Measurements from ENCODE around the gene CUX1.
"Not testable (repeated sequence)": the region's sequence is repeated elsewhere in the genome, so short reads cannot be mapped to it uniquely, and the experiment has no call there.

CUX1 gene

GRCh38 chr7:102040569-102040968 is 223.1 kb downstream of the CUX1 start:
- no peak overlapping the region for H3K4me3 ChIP-seq (replicated peaks; ENCODE audit: insufficient read depth, low read length)
- DNase-seq (ENCODE audit: low read depth in 1 of 2, low spot score in 1 of 2), result no peak
- no peak for TF ChIP-seq POLR2AphosphoS5 (IDR thresholded peaks at IDR 0.05; ENCODE audit: low read depth)
- TF ChIP-seq REST (IDR thresholded peaks at IDR 0.05; ENCODE audit: insufficient replicate concordance, low read depth), result no peak
- no peak for TF ChIP-seq CTCF (IDR thresholded peaks at IDR 0.05; ENCODE audit: insufficient read depth, low read length)
- TF ChIP-seq SPI1 (IDR thresholded peaks at IDR 0.05; ENCODE audit: borderline replicate concordance, low read depth), result no peak
- TF ChIP-seq GABPA (IDR thresholded peaks at IDR 0.05; ENCODE audit: low read depth), result no peak
- H3K27ac ChIP-seq (replicated peaks), result no peak overlapping the region
- no peaks in the 10 kb centered on the region for H3K27me3 ChIP-seq (ENCODE audit: insufficient read depth, poor library complexity, severe bottlenecking)

GRCh38 chr7:102042016-102042656 is 224.7 kb downstream of the CUX1 start:
- Histone ChIP-seq H3K27me3 (ENCODE audit: insufficient read depth, poor library complexity, severe bottlenecking) (no peaks in the 10 kb centered on the region), H3K27ac (replicated peaks) (no peak overlapping the region), H3K4me3 (replicated peaks; ENCODE audit: insufficient read depth, low read length) (no peak overlapping the region)
- no peak for TF ChIP-seq POLR2AphosphoS5 (IDR thresholded peaks at IDR 0.05; ENCODE audit: low read depth)
- DNase-seq (ENCODE audit: low read depth in 1 of 2, low spot score in 1 of 2), result no peak

GRCh38 chr7:102042796-102043195 is 225.4 kb downstream of the CUX1 start:
- H3K4me3 ChIP-seq (replicated peaks; ENCODE audit: insufficient read depth, low read length); DNase-seq (ENCODE audit: low read depth in 1 of 2, low spot score in 1 of 2); H3K27ac ChIP-seq (replicated peaks); H3K27me3 ChIP-seq (ENCODE audit: insufficient read depth, poor library complexity, severe bottlenecking): not testable (repeated sequence)

- H3K27me3 ChIP-seq (ENCODE audit: insufficient read depth, poor library complexity, severe bottlenecking), result no peaks in the 10 kb centered on the region
- no peak overlapping the region for H3K4me3 ChIP-seq (replicated peaks; ENCODE audit: insufficient read depth, low read length)
- no peak for TF ChIP-seq POLR2AphosphoS5 (IDR thresholded peaks at IDR 0.05; ENCODE audit: low read depth)
- TF ChIP-seq SPI1 (IDR thresholded peaks at IDR 0.05; ENCODE audit: borderline replicate concordance, low read depth), result no peak
- TF ChIP-seq GABPA (IDR thresholded peaks at IDR 0.05; ENCODE audit: low read depth), result no peak
- TF ChIP-seq REST (IDR thresholded peaks at IDR 0.05; ENCODE audit: insufficient replicate concordance, low read depth), result no peak
- no peak for TF ChIP-seq CTCF (IDR thresholded peaks at IDR 0.05; ENCODE audit: insufficient read depth, low read length)
- peak overlapping the region; percentile 56 for H3K27ac ChIP-seq (replicated peaks)
- no peak for DNase-seq (ENCODE audit: low read depth in 1 of 2, low spot score in 1 of 2)
Observed at GRCh38 chr7:102044641-102044983, 227.2 kb downstream of the CUX1 start.

- peak; percentile 69 to 70 for DNase-seq (ENCODE audit: low read depth in 1 of 2, low spot score in 1 of 2)
- H3K27me3 ChIP-seq (ENCODE audit: insufficient read depth, poor library complexity, severe bottlenecking), result no peaks in the 10 kb centered on the region
- peak overlapping the region; percentile 56 for H3K27ac ChIP-seq (replicated peaks)
- H3K4me3 ChIP-seq (replicated peaks; ENCODE audit: insufficient read depth, low read length), result no peak overlapping the region
- TF ChIP-seq POLR2AphosphoS5 (IDR thresholded peaks at IDR 0.05; ENCODE audit: low read depth), result peak; percentile 48; the same call in 1 of the 2 replicates
- TF ChIP-seq CTCF (IDR thresholded peaks at IDR 0.05; ENCODE audit: insufficient read depth, low read length), result no peak
Observed at GRCh38 chr7:102044984-102045673, 227.7 kb downstream of the CUX1 start.

Data from HL-60 (cell line).